ENCODE results near the gene IQGAP1. TPM values are rescaled to one million over a fixed set of nuclear protein-coding genes. Genes with fewer than 3 reads are reported as not detected.

Gene IQGAP1
- total RNA-seq, 1 donor from 2014 or later = 265 TPM

DNA sequence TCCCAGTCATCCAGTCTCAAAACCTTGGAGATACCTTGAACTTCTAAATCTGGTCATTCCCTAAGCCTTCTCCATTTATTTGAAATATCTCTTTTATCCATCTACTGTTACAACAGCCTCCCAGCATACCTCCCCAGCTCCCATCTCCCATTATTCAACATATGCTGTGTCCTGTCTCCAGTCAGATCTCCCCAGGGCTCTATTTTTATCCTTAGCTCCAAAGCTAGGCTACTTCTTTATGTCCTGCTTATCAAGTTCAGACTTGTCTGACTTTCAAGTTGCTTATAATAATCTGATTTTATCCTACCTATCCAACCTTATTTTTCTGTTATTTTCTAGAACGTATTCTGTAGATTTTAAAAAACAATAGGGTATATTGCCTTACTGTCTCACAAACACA is 44.2 kb downstream of the IQGAP1 start:
- DNase-seq = no peak
- Histone ChIP-seq H3K9me3 (no peaks in the 10 kb centered on the region), H3K27ac (no peak overlapping the region), H3K4me3 (no peak overlapping the region), H3K36me3 (peaks cover 56% of the 10 kb centered on the region), H3K27me3 (ENCODE audit: low read depth) (no peaks in the 10 kb centered on the region), H3K4me1 (peaks cover 20% of the 10 kb centered on the region)
- TF ChIP-seq CTCF (IDR thresholded peaks at IDR 0.05) = no peak
- intact Hi-C loops (cut with DNase I) = no loop called here
- no peak for ATAC-seq

DNA sequence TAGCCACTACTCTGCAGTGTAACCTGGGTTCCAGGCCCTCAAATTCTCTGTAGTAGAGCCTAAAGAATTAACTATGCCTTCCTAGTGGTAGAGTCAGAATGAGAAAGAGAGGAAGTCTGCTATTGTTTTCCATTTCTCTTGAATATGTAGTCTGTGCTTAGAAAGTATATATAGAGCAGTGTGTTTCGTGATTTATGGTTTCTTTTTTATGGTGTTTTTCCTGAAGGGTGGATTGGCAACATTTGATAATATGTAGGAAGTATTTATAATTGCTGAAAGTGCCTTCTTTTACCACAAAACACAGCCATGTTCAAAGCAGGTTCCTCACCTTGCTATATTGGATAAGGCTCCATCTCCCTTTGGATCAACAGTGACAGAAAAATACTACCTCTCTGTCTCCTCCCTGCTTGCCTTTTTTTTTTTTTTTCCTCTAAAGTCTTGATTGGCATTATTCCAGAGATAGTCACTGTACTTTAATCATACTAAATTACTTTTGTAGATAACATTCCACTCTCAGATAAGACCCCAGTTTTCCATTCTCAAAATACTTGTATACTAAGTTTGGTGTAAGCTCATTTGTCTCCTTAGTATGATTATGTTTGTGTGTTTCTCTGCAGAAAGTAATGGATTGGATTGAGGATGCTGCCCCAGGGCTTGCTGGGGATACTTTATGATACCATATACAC is 47.8 kb downstream of the IQGAP1 start:
- Histone ChIP-seq H3K27me3 (ENCODE audit: low read depth) (no peaks in the 10 kb centered on the region), H3K9me3 (no peaks in the 10 kb centered on the region), H3K27ac (no peak overlapping the region), H3K4me3 (no peak overlapping the region), H3K4me1 (peaks cover 17% of the 10 kb centered on the region), H3K36me3 (peaks cover 46% of the 10 kb centered on the region)
- no peak for TF ChIP-seq CTCF (IDR thresholded peaks at IDR 0.05)
- intact Hi-C loops (cut with DNase I) = no loop called here
- no peak for DNase-seq
- ATAC-seq = peak in 1 of 2 donors; percentile 18

GRCh38 chr15:90436952-90437351 is 48.9 kb downstream of the IQGAP1 start:
- H3K36me3 ChIP-seq = peaks cover 57% of the 10 kb centered on the region
- peaks cover 17% of the 10 kb centered on the region for H3K4me1 ChIP-seq
- no peaks in the 10 kb centered on the region for H3K27me3 ChIP-seq (ENCODE audit: low read depth)
- TF ChIP-seq CTCF (IDR thresholded peaks at IDR 0.05) = no peak
- H3K27ac ChIP-seq = no peak overlapping the region
- DNase-seq (no peak), ATAC-seq (no peak)
- intact Hi-C loops (cut with DNase I) = no loop called here
- no peak overlapping the region for H3K4me3 ChIP-seq
- H3K9me3 ChIP-seq = no peaks in the 10 kb centered on the region

DNA sequence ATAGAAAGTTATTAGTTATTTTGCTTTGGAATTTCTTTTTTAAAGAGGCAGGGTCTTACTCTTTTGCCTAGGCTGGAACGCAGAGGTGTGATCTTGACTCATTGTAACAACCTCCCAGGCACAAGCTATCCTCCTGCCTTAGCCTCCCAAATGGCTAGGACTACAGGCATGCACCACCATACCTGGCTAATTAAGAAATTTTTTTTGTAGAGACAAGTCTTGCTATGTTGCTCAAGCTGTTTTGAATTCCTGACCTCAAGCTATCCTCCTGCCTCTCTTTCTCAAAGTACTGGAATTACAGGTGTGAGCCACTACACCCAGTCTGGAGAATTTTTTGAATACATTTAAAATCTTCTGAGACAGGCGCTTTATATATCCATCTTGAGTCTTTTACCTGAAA is 49.5 kb downstream of the IQGAP1 start:
- H3K4me1 ChIP-seq = peaks cover 17% of the 10 kb centered on the region
- DNase-seq = no peak
- H3K27ac ChIP-seq = no peak overlapping the region
- H3K36me3 ChIP-seq = peaks cover 63% of the 10 kb centered on the region
- no peak overlapping the region for H3K4me3 ChIP-seq
- no peak for ATAC-seq
- no peaks in the 10 kb centered on the region for H3K27me3 ChIP-seq (ENCODE audit: low read depth)
- intact Hi-C loops (cut with DNase I) = no loop called here
- no peak for TF ChIP-seq CTCF (IDR thresholded peaks at IDR 0.05)
- no peaks in the 10 kb centered on the region for H3K9me3 ChIP-seq

DNA sequence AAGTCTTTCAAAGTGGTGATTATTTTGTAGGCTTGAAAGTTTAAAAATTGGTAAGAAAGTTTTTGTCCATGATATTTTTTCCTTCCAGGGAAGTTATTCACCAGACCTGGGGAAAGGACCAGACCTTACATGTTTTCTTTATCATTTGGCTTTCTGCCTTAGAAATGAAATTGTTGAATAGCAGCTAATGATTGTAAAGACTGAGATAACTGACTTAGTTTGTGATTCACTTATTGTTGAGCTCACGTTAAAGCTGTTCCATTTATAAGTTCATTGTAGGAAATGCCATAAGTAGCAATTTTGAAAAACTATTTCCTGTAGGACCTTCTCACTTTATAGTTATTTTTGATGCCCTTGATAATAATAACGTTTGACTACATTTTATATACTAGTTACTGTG is 51.9 kb downstream of the IQGAP1 start:
- DNase-seq (no peak), ATAC-seq (no peak)
- H3K4me1 ChIP-seq = peaks cover 17% of the 10 kb centered on the region
- H3K4me3 ChIP-seq = no peak overlapping the region
- H3K27me3 ChIP-seq (ENCODE audit: low read depth) = no peaks in the 10 kb centered on the region
- H3K9me3 ChIP-seq = no peaks in the 10 kb centered on the region
- no peak for TF ChIP-seq CTCF (IDR thresholded peaks at IDR 0.05)
- H3K27ac ChIP-seq = no peak overlapping the region
- H3K36me3 ChIP-seq = peaks cover 64% of the 10 kb centered on the region
- intact Hi-C loops (cut with DNase I) = no loop called here
